Activated T-cell treated with anti-CD3 and anti-CD28 coated beads for 4 hours (primary cell): ENCODE results near the gene TERT.
"Not testable (repeated sequence)": the region's sequence is repeated elsewhere in the genome, so short reads cannot be mapped to it uniquely, and the experiment has no call there.

Experiments used
- DNase-seq: peaks from one replicate; pipeline ENCODE4 v3.0.0-alpha.2; 2020

Gene TERT

GRCh38 chr5:1293416-1294205 lies 1.3 kb downstream of the TERT start:
- no peak for DNase-seq

DNA sequence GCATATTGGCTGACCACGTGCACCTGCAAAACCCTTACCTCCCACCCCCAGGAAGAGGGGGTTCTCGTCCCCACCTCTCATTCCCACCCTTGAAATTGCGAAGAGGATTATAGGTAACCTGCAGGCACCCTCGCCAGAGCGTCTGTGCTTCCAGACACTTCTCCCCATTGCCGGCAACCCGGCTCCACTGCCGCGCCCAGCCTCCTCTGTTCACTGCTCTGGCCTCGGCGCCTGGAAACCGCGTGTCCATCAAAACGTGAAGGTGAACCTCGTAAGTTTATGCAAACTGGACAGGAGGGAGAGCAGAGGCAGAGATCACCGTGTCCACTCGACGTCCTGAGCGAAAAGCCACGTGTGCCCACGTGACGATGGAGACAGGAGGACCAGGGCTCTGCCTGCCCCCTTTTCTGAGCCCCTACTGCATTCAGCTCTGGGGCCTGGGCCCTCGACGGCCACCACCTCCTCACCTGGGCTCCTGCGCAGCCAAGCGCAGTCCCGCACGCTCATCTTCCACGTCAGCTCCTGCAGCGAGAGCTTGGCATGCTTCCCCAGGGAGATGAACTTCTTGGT lies 1.9 kb downstream of the TERT start:
- DNase-seq = no peak

DNA sequence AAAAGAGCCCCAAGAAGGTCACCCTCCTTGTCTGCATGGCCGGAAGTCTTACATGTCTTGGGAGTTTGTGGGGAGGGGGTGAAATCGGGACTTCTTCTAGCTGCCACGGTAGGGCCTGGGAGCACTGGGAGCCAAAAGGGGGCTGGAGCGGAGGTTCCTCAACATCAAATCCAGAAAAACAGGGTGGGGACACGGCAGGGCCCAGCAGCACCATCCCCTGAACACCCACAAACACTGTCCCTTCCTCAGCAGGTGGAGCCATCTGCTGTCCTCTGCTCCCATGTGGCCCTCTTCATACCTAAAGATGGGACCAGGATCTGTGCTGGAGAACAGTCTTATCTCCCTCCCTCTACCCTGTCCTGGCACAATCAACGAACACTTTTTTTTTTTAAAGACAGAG lies 2.7 kb downstream of the TERT start:
- DNase-seq = no peak

- no peak for DNase-seq
Measured at GRCh38 chr5:1291611-1292080, 3.2 kb downstream of the TERT start.

- DNase-seq = not testable (repeated sequence)
Measured at GRCh38 chr5:1290956-1291355, 3.9 kb downstream of the TERT start.

- DNase-seq = not testable (repeated sequence)
Measured at GRCh38 chr5:1289559-1289958, 5.3 kb downstream of the TERT start.

- no peak for DNase-seq
Measured at GRCh38 chr5:1288439-1289335, 6.2 kb downstream of the TERT start.

- no peak for DNase-seq
Measured at GRCh38 chr5:1285883-1286291, 9.0 kb downstream of the TERT start.

DNA sequence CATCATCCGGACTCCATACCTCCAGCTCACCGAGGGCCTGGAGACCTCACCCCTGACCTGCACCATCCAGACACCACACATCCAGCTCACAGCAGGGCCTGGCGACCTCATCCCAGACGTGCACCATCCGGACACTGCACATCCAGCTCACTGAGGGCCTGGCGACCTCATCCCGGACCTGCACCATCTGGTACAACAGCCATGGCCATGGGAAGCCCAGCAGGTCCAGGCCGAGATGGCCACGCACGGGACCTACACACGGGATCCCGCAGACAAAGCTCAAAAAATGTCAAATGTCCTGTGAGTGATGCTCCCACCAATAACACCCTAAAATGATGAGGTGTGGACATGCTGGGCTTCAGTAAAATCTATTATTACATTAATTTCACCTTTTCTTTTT lies 9.7 kb downstream of the TERT start:
- DNase-seq = no peak

- DNase-seq = not testable (repeated sequence)
Measured at GRCh38 chr5:1284336-1284970, 10.4 kb downstream of the TERT start.

- DNase-seq = not testable (repeated sequence)
Measured at GRCh38 chr5:1283729-1284041, 11.2 kb downstream of the TERT start.

DNA sequence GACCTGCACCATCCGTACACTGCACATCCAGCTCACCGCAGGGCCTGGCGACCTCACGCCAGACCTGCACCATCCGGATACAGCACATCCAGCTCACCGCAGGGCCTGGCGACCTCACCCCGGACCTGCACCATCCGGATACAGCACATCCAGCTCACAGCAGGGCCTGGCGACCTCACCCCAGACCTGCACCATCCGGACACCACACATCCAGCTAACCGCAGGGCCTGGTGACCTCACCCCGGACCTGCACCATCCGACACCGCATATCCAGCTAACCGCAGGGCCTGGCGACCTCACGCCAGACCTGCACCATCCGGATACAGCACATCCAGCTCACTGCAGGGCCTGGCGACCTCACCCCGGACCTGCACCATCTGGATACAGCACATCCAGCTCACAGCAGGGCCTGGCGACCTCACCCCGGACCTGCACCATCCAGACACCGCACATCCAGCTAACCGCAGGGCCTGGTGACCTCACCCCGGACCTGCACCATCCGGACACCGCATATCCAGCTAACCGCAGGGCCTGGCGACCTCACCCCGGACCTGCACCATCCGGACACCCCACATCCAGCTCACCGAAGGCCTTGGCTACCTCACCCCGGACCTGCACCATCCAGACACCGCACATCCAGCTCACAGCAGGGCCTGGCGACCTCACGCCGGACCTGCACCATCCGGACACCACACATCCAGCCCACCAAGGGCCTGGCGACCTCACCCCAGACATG lies 11.7 kb downstream of the TERT start:
- DNase-seq = not testable (repeated sequence)

DNA sequence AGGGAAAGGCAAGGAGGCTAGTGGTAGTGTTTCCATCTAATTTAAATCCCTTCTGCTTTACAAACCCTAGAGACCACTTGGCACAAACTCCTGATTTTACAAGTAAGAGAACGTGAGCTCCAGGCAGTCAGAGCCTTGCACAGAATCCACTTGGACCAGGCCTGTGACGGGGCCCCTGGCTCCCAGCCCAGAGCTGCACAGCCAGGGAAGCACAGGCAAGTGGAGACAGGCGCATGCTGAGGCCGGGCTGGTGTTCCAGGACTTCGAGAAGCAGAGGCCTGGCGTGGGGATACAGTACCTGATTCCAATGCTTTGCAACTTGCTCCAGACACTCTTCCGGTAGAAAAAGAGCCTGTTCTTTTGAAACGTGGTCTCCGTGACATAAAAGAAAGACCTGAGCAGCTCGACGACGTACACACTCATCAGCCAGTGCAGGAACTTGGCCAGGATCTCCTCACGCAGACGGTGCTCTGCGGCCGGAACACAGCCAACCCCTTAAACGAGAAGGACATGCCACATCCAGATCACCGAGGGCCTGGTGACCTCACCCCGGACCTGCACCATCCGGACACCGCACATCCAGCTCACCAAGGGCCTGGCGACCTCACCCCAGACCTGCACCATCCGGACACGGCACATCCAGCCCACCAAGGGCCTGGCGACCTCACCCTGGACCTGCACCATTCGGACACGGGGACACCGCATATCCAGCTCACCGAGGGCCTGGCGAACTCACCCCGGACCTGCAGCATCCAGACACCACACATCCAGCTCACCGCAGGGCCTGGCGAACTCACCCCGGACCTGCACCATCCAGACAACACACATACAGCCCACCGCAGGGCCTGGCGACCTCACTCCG lies 12.5 kb downstream of the TERT start:
- DNase-seq = no peak

DNA sequence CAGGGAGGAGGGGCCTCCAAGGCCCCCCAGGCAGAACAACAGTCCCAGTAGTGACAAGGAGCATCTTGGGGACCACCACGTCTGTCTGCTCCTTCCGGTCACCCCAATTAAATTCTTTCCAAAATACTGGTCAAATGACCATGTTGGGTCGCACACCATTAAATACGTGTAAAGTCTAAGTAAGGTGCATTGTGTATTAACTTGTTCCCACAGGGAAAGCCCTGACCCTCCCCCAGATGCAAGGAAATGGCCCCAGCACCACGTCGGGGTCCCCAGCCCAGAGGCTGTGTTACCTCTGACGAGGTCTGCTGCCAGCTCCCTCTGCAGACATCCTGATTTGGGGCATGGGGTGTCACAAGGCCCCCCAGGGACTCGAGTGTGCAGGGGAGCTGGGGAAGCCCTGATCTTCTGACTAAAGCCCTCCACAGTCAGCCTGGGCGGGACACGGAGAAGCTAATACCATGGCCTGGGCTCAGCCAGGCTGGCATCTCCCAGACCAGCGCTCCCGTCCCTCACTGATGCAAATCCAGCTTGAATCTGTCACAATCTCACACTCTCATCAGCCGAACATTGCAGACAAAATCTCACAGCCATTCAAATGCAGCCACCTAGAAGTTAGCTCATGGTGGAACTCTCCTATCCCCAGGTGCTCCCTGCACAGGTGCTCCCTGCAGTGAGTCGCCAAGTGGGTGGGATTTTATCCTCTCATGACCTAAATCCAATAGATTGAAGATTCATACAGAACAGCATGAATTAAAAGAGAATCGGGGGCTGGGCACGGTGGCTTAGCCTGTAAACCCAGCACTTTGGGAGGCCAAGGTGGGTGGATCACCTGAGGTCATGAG lies 13.6 kb downstream of the TERT start:
- DNase-seq = no peak

- no peak for DNase-seq
Measured at GRCh38 chr5:1280177-1281037, 14.5 kb downstream of the TERT start.

DNA sequence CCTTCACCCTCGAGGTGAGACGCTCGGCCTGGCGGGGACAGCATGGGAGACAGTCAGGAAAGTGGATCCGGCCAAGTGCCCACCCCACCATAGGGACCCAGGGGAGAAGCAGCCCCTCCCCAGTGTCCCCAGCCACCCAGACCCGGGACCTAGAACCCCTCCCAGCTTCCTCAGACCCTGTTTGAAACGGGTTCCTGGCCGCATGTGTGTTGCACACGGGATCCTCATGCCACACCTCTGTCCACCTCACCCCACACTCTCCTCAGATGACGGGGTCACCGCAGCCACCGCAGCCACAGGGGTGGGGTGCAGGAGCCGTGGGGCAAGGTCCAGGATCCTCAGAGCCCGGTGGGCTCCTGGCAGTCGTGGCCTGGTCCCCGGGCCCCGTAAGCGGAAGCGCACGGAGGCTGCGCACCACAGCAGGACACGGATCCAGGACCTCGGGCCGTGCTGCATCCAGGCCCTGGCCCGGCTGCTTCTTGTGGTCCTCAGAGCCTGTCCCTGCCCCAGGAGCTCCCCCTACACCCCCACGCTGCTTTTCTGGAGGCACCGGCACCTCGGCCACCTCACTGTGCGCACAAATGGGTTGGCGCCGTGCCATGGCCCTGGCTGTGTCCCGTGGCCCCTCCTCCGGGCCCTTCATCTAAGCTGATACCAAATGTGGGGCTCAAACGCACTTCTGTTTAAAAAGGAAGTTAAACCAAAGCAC lies 15.3 kb downstream of the TERT start:
- no peak for DNase-seq

- DNase-seq = no peak
Measured at GRCh38 chr5:1278656-1279442, 16.0 kb downstream of the TERT start.

GRCh38 chr5:1278216-1278615 lies 16.7 kb downstream of the TERT start:
- DNase-seq = no peak
